Caco-2 (cell line): ENCODE measurements around the gene LIPC. TPM values are rescaled to one million over a fixed set of nuclear protein-coding genes. Genes with fewer than 3 reads are reported as not detected.

Source experiments
- BruUV-seq: library from RNA; stranded (reverse); fragments of 400-500 nt; replicated peaks from 2 replicates; lab custom pipeline; 2021; lab: Mats Ljungman, UMichigan
- CTCF ChIA-PET: fragments of 300-600 bp; sonication (Branson Sonifier 250); formaldehyde crosslinking; loops from one replicate; lab custom pipeline; 2022; ENCODE audit warnings: antibody characterized with exemption; lab: Charles Lee
- POLR2A ChIA-PET: fragments of 300-600 bp; sonication (Branson Sonifier 250); formaldehyde crosslinking; loops from one replicate; lab custom pipeline; 2022; ENCODE audit warnings: antibody characterized with exemption; lab: Charles Lee
- DNase-seq, 2 experiments: peaks; one replicate each; pipeline versions ENCODE4 v3.0.0 to v3.0.0-alpha.2; 2020 to 2022
- H3K27me3 ChIP-seq: replicated peaks from 2 replicates; pipeline ENCODE4 v1.6.0; 2011; ENCODE audit warnings: low read length; ENCODE audit not compliant: control insufficient read depth, insufficient read depth
- H3K36me3 ChIP-seq: 2 replicates; pipeline ENCODE4 v1.5.1; 2011; ENCODE audit warnings: low read length; ENCODE audit not compliant: control insufficient read depth, insufficient read depth
- H3K4me1 ChIP-seq: fragments of 250-450 bp; sonication (Bioruptor Pico); 2 replicates; pipeline ENCODE4 v1.5.1; 2020; ENCODE audit warnings: mild to moderate bottlenecking
- H3K4me3 ChIP-seq: 2 replicates; pipeline ENCODE4 v1.5.1; 2011; ENCODE audit warnings: low read depth, mild to moderate bottlenecking, control low read depth, low read length
- H3K9me3 ChIP-seq: fragments of 250-450 bp; sonication (Bioruptor Pico); 2 replicates; pipeline ENCODE4 v1.5.1; 2020; ENCODE audit warnings: mild to moderate bottlenecking, moderate library complexity
- H3K27ac Mint-ChIP-seq: one replicate; pipeline ENCODE4 v1.8.0; 2022; ENCODE audit warnings: mixed read lengths; ENCODE audit not compliant: unreplicated experiment
- H3K27me3 Mint-ChIP-seq: one replicate; pipeline ENCODE4 v1.8.0; 2022; ENCODE audit warnings: mixed read lengths; ENCODE audit not compliant: insufficient read depth, unreplicated experiment
- H3K36me3 Mint-ChIP-seq: one replicate; pipeline ENCODE4 v1.8.0; 2022; ENCODE audit warnings: mild to moderate bottlenecking, mixed read lengths; ENCODE audit not compliant: insufficient read depth, unreplicated experiment
- H3K4me1 Mint-ChIP-seq: one replicate; pipeline ENCODE4 v1.8.0; 2022; ENCODE audit warnings: low read depth, mixed read lengths; ENCODE audit not compliant: unreplicated experiment
- H3K4me3 Mint-ChIP-seq: one replicate; pipeline ENCODE4 v1.8.0; 2022; ENCODE audit warnings: mild to moderate bottlenecking, moderate library complexity, mixed read lengths; ENCODE audit not compliant: unreplicated experiment
- H3K9me3 Mint-ChIP-seq: one replicate; pipeline ENCODE4 v1.8.0; 2022; ENCODE audit warnings: mixed read lengths; ENCODE audit not compliant: unreplicated experiment
- intact Hi-C: fragments of 100-400 bp; cut with micrococcal nuclease; formaldehyde crosslinking; loops from one replicate; pipeline ENCODE4 v1.10.0; 2022; ENCODE audit not compliant: unreplicated experiment
- total RNA-seq: library from RNA; stranded (reverse); gene quantifications from 2 replicates; pipeline ENCODE4 v1.2.3, GENCODE V29; 2022
- TF ChIP-seq, protein P1 (sequence below), 2 experiments: fragments of 200-600 bp in 1 of 2; IDR thresholded peaks; 1 replicate in 1 of 2; 2 replicates in 1 of 2; pipeline versions ENCODE4 v1.5.1 to v1.8.0; 2011 to 2022; ENCODE audit warnings: antibody characterized with exemption in 1 of 2, control low read depth in 1 of 2, inconsistent platforms in 1 of 2, low read depth in 1 of 2, low read length in 1 of 2, mild to moderate bottlenecking in 1 of 2, moderate library complexity in 1 of 2; ENCODE audit not compliant: insufficient read depth in 1 of 2, severe bottlenecking in 1 of 2, unreplicated experiment in 1 of 2

LIPC gene
- total RNA-seq, 1 experiment from 2014 or later: 17.6 TPM

DNA sequence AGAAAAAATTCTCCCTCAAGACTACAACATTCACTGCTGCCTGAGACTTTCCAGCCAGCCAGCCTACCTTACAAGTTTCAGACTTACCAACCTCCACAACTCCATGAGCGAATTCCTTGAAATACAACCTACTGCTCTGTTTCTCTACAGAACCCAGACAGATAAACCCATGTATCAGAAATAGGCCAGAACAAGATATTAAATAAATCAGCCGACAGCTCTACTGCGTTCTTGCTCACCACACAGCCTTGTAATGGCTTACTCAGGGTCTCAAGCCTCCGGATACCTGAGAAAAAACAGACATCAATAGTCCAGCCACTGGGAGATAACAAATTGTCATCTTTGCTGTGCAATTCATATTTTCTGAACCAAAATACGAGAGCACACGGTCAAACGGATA lies 43.6 kb upstream of the LIPC start:
- CTCF ChIA-PET: no interaction called here
- H3K9me3 ChIP-seq: no peaks in the 10 kb centered on the region
- Mint-ChIP-seq H3K36me3 (peaks cover 9% of the 10 kb centered on the region), H3K27ac (no peak overlapping the region), H3K9me3 (no peaks in the 10 kb centered on the region), H3K27me3 (no peaks in the 10 kb centered on the region), H3K4me3 (no peak overlapping the region), H3K4me1 (peaks cover 61% of the 10 kb centered on the region)
- POLR2A ChIA-PET: no interaction called here
- BruUV-seq: no TSS peak
- intact Hi-C loops: no loop called here
- no peaks in the 10 kb centered on the region for H3K36me3 ChIP-seq
- no peaks in the 10 kb centered on the region for H3K27me3 ChIP-seq
- TF ChIP-seq, protein P1, sequence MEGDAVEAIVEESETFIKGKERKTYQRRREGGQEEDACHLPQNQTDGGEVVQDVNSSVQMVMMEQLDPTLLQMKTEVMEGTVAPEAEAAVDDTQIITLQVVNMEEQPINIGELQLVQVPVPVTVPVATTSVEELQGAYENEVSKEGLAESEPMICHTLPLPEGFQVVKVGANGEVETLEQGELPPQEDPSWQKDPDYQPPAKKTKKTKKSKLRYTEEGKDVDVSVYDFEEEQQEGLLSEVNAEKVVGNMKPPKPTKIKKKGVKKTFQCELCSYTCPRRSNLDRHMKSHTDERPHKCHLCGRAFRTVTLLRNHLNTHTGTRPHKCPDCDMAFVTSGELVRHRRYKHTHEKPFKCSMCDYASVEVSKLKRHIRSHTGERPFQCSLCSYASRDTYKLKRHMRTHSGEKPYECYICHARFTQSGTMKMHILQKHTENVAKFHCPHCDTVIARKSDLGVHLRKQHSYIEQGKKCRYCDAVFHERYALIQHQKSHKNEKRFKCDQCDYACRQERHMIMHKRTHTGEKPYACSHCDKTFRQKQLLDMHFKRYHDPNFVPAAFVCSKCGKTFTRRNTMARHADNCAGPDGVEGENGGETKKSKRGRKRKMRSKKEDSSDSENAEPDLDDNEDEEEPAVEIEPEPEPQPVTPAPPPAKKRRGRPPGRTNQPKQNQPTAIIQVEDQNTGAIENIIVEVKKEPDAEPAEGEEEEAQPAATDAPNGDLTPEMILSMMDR (IDR thresholded peaks at IDR 0.05; ENCODE audit: insufficient read depth in 1 of 2, low read depth in 1 of 2, low read length in 1 of 2, severe bottlenecking in 1 of 2, unreplicated experiment in 1 of 2): no peak
- DNase-seq: no peak
- H3K4me1 ChIP-seq: peaks cover 66% of the 10 kb centered on the region
- no peak overlapping the region for H3K4me3 ChIP-seq

DNA sequence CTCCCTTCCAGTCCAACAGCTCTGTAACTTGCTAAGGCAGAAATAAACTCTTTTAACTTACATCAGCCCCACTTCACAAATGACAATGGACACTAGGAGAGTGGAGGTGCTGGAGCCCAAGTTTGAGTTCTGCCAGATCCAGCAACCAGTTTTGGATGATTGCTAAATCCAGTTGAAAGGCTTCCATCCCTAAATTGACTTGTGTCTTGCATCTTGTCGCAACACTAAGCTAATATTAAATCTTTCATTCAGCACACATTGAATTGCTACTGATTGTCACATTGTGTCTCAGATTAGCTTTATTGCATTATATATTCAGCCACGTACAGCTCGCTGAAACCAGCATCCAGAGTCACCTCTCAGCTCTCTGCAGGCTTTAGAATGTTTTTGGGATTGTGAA lies 41.7 kb upstream of the LIPC start:
- DNase-seq: no peak
- BruUV-seq: no TSS peak
- intact Hi-C loops: loop anchor here (5.0 kb wide), 1 partner anchor 42 kb away; the partner anchor contains the start of gene LIPC
- Histone ChIP-seq H3K4me3 (no peak overlapping the region), H3K9me3 (no peaks in the 10 kb centered on the region), H3K36me3 (no peaks in the 10 kb centered on the region), H3K4me1 (peaks cover 62% of the 10 kb centered on the region), H3K27me3 (no peaks in the 10 kb centered on the region)
- no peaks in the 10 kb centered on the region for H3K27me3 Mint-ChIP-seq
- no peaks in the 10 kb centered on the region for H3K9me3 Mint-ChIP-seq
- no peak overlapping the region for H3K4me3 Mint-ChIP-seq
- H3K27ac Mint-ChIP-seq: peak overlapping the region; percentile 95
- POLR2A ChIA-PET: interaction anchor here (1.1 kb wide), 1 partner anchor 59 kb away, joined by 3 read pairs; no protein-coding TSS in a partner anchor
- CTCF ChIA-PET: no interaction called here
- peaks cover 9% of the 10 kb centered on the region for H3K36me3 Mint-ChIP-seq
- TF ChIP-seq, protein P1 (IDR thresholded peaks at IDR 0.05; ENCODE audit: insufficient read depth in 1 of 2, low read depth in 1 of 2, low read length in 1 of 2, severe bottlenecking in 1 of 2, unreplicated experiment in 1 of 2): no peak
- H3K4me1 Mint-ChIP-seq: peaks cover 61% of the 10 kb centered on the region

DNA sequence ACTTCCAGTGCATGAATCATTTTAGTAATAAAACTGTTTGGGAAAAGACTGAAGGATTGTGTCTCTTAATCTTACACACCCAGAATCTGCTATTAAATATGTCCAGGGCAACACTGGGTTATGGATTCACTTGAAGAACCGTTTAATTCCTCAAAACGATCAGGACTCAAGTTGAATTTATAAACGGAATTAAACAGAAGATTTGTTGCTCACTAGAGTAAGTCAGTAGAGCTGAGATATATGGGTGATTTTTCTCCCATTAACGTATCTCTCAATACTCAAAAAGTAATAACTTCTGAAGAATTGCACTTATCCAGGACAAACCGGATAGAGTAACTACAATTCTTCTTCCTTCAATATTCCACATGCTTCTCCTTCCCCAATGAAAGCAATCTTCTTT lies 41.1 kb upstream of the LIPC start:
- H3K9me3 Mint-ChIP-seq: no peaks in the 10 kb centered on the region
- peaks cover 60% of the 10 kb centered on the region for H3K4me1 Mint-ChIP-seq
- ChIA-PET POLR2A (interaction anchor here (1.1 kb wide), 1 partner anchor 59 kb away, joined by 3 read pairs; no protein-coding TSS in a partner anchor), CTCF (no interaction called here)
- TF ChIP-seq, protein P1 (IDR thresholded peaks at IDR 0.05; ENCODE audit: insufficient read depth in 1 of 2, low read depth in 1 of 2, low read length in 1 of 2, severe bottlenecking in 1 of 2, unreplicated experiment in 1 of 2): no peak
- no peaks in the 10 kb centered on the region for H3K27me3 Mint-ChIP-seq
- Histone ChIP-seq H3K36me3 (no peaks in the 10 kb centered on the region), H3K4me3 (no peak overlapping the region), H3K27me3 (no peaks in the 10 kb centered on the region), H3K4me1 (peaks cover 60% of the 10 kb centered on the region), H3K9me3 (no peaks in the 10 kb centered on the region)
- intact Hi-C loops: loop anchor here (5.0 kb wide), 1 partner anchor 42 kb away; the partner anchor contains the start of gene LIPC
- no TSS peak for BruUV-seq
- H3K27ac Mint-ChIP-seq: peak overlapping the region; percentile 95
- no peak for DNase-seq
- H3K4me3 Mint-ChIP-seq: no peak overlapping the region
- H3K36me3 Mint-ChIP-seq: peaks cover 9% of the 10 kb centered on the region
